Stimulated activated CD8-positive, alpha-beta memory T cell treated with anti-CD3 and anti-CD28 coated beads, Interleukin-7, amount 100 ng/mL, for 24 hours (primary cell): ENCODE results near the gene EXOC3.
"Not testable (repeated sequence)": the region's sequence is repeated elsewhere in the genome, so short reads cannot be mapped to it uniquely, and the experiment has no call there.

Source experiments
- DNase-seq: peaks from one replicate; pipeline ENCODE4 v3.0.0-alpha.2; 2020; ENCODE audit warnings: low read depth

The EXOC3 gene

GRCh38 chr5:407051-407450 is 35.9 kb upstream of the EXOC3 start:
- DNase-seq: no peak

GRCh38 chr5:407801-408268 is 35.1 kb upstream of the EXOC3 start:
- no peak for DNase-seq

- no peak for DNase-seq
These were observed 32.0 kb upstream of the EXOC3 start for GRCh38 chr5:410911-411517.

GRCh38 chr5:411728-412127 is 31.2 kb upstream of the EXOC3 start:
- DNase-seq: no peak

GRCh38 chr5:414991-415927 is 27.7 kb upstream of the EXOC3 start:
- DNase-seq: not testable (repeated sequence)

- no peak for DNase-seq
These were observed 26.9 kb upstream of the EXOC3 start for GRCh38 chr5:415928-416635.

GRCh38 chr5:416636-416960 is 26.4 kb upstream of the EXOC3 start:
- no peak for DNase-seq

GRCh38 chr5:417301-418161 is 25.4 kb upstream of the EXOC3 start:
- no peak for DNase-seq

GRCh38 chr5:418162-419121 is 24.5 kb upstream of the EXOC3 start:
- DNase-seq: no peak

- DNase-seq: no peak
These were observed 23.0 kb upstream of the EXOC3 start for GRCh38 chr5:419970-420369.

GRCh38 chr5:420632-421286 is 22.2 kb upstream of the EXOC3 start:
- DNase-seq: no peak

- DNase-seq: no peak
These were observed 21.6 kb upstream of the EXOC3 start for GRCh38 chr5:421287-421880.

- no peak for DNase-seq
These were observed 21.1 kb upstream of the EXOC3 start for GRCh38 chr5:421901-422300.

- DNase-seq: no peak
These were observed 20.4 kb upstream of the EXOC3 start for GRCh38 chr5:422323-423232.

- DNase-seq: no peak
These were observed 19.8 kb upstream of the EXOC3 start for GRCh38 chr5:423233-423565.

GRCh38 chr5:423626-424261 is 19.2 kb upstream of the EXOC3 start:
- DNase-seq: no peak

GRCh38 chr5:424301-425110 is 18.5 kb upstream of the EXOC3 start:
- DNase-seq: no peak

GRCh38 chr5:425714-426113 is 17.3 kb upstream of the EXOC3 start:
- DNase-seq: no peak
